HG03342 (cell line): ENCODE measurements around the gene KCTD16.

Experiments
- ATAC-seq: cut with Tn5 transposase; IDR thresholded peaks from one replicate; pipeline ENCODE4 v1.9.1; 2021; ENCODE audit warnings: mild to moderate bottlenecking, moderate library complexity; ENCODE audit not compliant: unreplicated experiment

The KCTD16 gene

GRCh38 chr5:144329681-144330080 is 159.0 kb downstream of the KCTD16 start:
- ATAC-seq, result no peak

- no peak for ATAC-seq
Observed at GRCh38 chr5:144331361-144331760, 160.7 kb downstream of the KCTD16 start.

GRCh38 chr5:144332265-144332664 is 161.6 kb downstream of the KCTD16 start:
- no peak for ATAC-seq

GRCh38 chr5:144333336-144333920 is 162.8 kb downstream of the KCTD16 start:
- ATAC-seq, result peak; percentile 55

GRCh38 chr5:144335561-144335960 is 164.9 kb downstream of the KCTD16 start:
- peak; percentile 75 for ATAC-seq

- no peak for ATAC-seq
Observed at GRCh38 chr5:144336191-144336961, 165.7 kb downstream of the KCTD16 start.

- ATAC-seq, result no peak
Observed at GRCh38 chr5:144352330-144352729, 181.7 kb downstream of the KCTD16 start.

- ATAC-seq, result no peak
Observed at GRCh38 chr5:144352732-144353317, 182.2 kb downstream of the KCTD16 start.

- no peak for ATAC-seq
Observed at GRCh38 chr5:144356489-144356888, 185.8 kb downstream of the KCTD16 start.

GRCh38 chr5:144361406-144361805 is 190.7 kb downstream of the KCTD16 start:
- no peak for ATAC-seq

GRCh38 chr5:144365885-144366284 is 195.2 kb downstream of the KCTD16 start:
- no peak for ATAC-seq

- no peak for ATAC-seq
Observed at GRCh38 chr5:144367991-144368390, 197.3 kb downstream of the KCTD16 start.

GRCh38 chr5:144368556-144368955 is 197.9 kb downstream of the KCTD16 start:
- ATAC-seq, result peak; percentile 6

GRCh38 chr5:144369006-144369405 is 198.3 kb downstream of the KCTD16 start:
- peak; percentile 95 for ATAC-seq

- no peak for ATAC-seq
Observed at GRCh38 chr5:144370273-144370672, 199.6 kb downstream of the KCTD16 start.

- ATAC-seq, result no peak
Observed at GRCh38 chr5:144374637-144375036, 204.0 kb downstream of the KCTD16 start.

- ATAC-seq, result no peak
Observed at GRCh38 chr5:144377207-144377606, 206.5 kb downstream of the KCTD16 start.

- ATAC-seq, result no peak
Observed at GRCh38 chr5:144378681-144379080, 208.0 kb downstream of the KCTD16 start.

GRCh38 chr5:144385597-144385996 is 214.9 kb downstream of the KCTD16 start:
- ATAC-seq, result no peak

GRCh38 chr5:144386315-144386714 is 215.6 kb downstream of the KCTD16 start:
- ATAC-seq, result no peak

GRCh38 chr5:144390133-144390532 is 219.5 kb downstream of the KCTD16 start:
- ATAC-seq, result no peak

- no peak for ATAC-seq
Observed at GRCh38 chr5:144391044-144391443, 220.4 kb downstream of the KCTD16 start.
